Ovary (tissue), 3 donors: ENCODE measurements around the gene ARHGEF11.

Experiments used
- EP300 ChIP-seq: sonication (generic); formaldehyde crosslinking; IDR thresholded peaks from one replicate; pipeline ENCODE4 v1.6.1; 2017; ENCODE audit warnings: antibody characterized with exemption
- POLR2A ChIP-seq: fragments of 450-650 bp; IDR thresholded peaks from one replicate; pipeline ENCODE4 v1.6.1; 2017; ENCODE audit warnings: antibody characterized with exemption, mild to moderate bottlenecking, moderate library complexity
- TF ChIP-seq, protein P1 (sequence below), 3 donors: fragments of 450-650 bp in 2 of 3; fragments of 200-600 bp in 1 of 3; IDR thresholded peaks; one replicate each; pipeline versions ENCODE4 v1.5.1 to v1.8.0; 2016 to 2022; ENCODE audit warnings: antibody characterized with exemption in 3 of 3, mild to moderate bottlenecking in 1 of 3
- donor health status: DM: no; HTN: no; CAD: no.

DNA sequence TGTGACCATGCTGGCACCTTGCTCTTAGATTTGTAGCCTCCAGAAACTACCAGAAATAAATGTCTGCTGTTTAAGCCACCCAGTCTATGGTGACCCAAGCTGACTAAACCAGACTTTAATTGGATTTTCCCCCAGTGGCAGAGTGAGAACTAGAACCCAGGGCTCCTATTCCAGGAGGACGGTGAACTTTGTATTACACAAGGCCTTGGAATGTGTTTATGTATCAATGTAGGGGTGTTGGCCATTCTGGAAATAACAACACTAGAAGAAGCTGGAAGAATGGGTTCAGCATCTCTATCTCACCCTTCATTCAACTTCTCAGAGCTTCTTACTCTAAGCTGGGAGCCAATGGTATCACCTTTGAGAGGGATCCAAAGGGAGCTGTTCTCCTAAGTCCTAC is 37.0 kb downstream of the ARHGEF11 start:
- TF ChIP-seq POLR2A, result no peak
- TF ChIP-seq, protein P1, sequence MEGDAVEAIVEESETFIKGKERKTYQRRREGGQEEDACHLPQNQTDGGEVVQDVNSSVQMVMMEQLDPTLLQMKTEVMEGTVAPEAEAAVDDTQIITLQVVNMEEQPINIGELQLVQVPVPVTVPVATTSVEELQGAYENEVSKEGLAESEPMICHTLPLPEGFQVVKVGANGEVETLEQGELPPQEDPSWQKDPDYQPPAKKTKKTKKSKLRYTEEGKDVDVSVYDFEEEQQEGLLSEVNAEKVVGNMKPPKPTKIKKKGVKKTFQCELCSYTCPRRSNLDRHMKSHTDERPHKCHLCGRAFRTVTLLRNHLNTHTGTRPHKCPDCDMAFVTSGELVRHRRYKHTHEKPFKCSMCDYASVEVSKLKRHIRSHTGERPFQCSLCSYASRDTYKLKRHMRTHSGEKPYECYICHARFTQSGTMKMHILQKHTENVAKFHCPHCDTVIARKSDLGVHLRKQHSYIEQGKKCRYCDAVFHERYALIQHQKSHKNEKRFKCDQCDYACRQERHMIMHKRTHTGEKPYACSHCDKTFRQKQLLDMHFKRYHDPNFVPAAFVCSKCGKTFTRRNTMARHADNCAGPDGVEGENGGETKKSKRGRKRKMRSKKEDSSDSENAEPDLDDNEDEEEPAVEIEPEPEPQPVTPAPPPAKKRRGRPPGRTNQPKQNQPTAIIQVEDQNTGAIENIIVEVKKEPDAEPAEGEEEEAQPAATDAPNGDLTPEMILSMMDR (IDR thresholded peaks at IDR 0.05), result no peak
- TF ChIP-seq EP300, result no peak
